ENCODE data around the gene GSX1. TPM values are rescaled to one million over a fixed set of nuclear protein-coding genes. Genes with fewer than 3 reads are reported as not detected.

GSX1 gene
- not detected for total RNA-seq

GRCh38 chr13:27792393-27793218 is at the start of gene GSX1:
Gene GSX1, plus strand, starts transcription at chr13:27792483. Its CDS starts 208 bp downstream, at chr13:27792691.
- TF ChIP-seq CTCF (IDR thresholded peaks at IDR 0.05; ENCODE audit: low read depth), result no peak

DNA sequence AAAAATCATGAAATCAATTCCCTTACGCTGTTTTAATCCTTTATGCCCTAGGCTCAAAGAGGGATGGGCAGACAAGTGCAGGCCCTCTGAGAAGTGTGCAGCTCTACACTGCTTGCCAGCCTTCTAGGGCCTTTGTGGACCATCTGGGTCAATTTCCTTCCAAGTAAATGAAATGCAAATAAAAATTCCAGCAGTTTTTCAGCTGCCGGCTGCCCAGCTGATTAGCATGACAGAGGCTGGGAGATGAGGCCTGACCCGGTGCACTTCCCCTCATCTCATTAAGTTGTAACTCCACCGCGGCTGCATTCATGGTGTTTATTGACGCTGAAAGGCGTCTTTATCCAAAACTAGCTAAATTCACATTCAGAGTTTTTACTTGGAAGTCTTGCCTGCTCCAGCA is 47.5 kb upstream of the GSX1 start:
- TF ChIP-seq CTCF (IDR thresholded peaks at IDR 0.05; ENCODE audit: low read depth), result no peak

- no peak for TF ChIP-seq CTCF (IDR thresholded peaks at IDR 0.05; ENCODE audit: low read depth)
Measured at GRCh38 chr13:27745301-27745700, 47.0 kb upstream of the GSX1 start.

- TF ChIP-seq CTCF (IDR thresholded peaks at IDR 0.05; ENCODE audit: low read depth), result no peak
Measured at GRCh38 chr13:27751953-27752532, 40.2 kb upstream of the GSX1 start.

DNA sequence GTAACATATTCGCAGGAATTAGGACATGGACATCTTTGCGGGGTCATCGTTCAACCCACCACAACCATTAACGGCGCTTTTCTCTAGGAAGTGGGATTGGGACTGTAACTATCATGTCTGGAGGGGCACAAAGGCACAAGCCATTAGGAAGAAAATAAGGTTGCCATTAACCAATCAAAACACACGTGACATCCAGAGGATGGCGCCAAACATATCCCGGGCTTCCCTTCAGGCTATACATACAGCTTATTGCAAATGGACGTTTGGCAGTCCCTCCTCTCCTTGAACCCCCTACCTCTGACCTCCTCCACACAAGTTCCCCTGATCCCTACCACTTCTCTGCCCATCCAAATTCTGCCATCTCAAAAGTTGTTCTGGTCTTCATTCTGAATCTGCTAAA is 26.6 kb upstream of the GSX1 start:
- TF ChIP-seq CTCF (IDR thresholded peaks at IDR 0.05; ENCODE audit: low read depth), result no peak

GRCh38 chr13:27770809-27771208 is 21.5 kb upstream of the GSX1 start:
- TF ChIP-seq CTCF (IDR thresholded peaks at IDR 0.05; ENCODE audit: low read depth), result no peak

DNA sequence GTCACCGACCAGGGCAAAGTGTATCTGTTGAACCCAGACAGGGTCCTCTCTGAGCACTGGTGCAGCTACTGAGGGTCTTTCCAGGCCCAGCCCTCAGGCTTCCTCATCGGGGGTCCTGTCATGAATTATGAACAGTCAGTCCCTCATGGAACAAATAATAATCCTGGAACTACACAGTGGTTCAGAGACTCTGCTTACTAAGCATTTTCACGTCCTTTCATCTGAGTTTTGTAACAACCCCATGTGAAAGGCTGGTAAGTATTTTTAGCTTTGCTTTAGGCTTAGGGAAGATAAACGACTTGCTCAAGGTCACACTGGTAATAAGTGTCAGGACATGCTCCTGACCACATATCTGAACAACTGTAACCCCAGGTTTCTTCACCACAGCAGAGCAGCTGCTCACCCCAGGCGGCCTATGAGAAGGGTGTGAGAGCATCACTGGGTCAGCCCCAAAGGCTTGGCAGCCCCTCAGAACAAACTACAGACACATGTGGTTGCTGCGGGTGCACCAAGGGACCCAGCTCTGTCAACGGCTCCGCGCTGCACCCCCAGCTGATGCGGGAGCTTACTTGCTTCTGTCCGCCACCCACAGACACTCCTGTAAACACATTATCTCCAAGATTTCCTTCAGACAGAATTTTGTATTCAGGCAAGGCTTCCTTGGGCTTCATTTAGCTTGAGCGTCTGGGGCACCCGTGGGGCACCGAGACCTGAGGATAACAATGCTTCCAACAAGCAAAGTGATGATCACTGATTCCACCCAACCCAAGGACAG is 19.4 kb upstream of the GSX1 start:
- TF ChIP-seq CTCF (IDR thresholded peaks at IDR 0.05; ENCODE audit: low read depth), result no peak

Measured in subcutaneous adipose tissue (tissue), 4 donors.